H1 (cell line): ENCODE results near the gene EPHA7. TPM values are rescaled to one million over a fixed set of nuclear protein-coding genes. Genes with fewer than 3 reads are reported as not detected.

Experiments
- CTCF ChIA-PET: fragments of 300-600 bp; sonication (Branson Sonifier 250); formaldehyde crosslinking; loops from one replicate; lab custom pipeline; 2021; ENCODE audit not compliant: partially characterized antibody; lab: Charles Lee
- POLR2A ChIA-PET: fragments of 300-600 bp; sonication (Branson Sonifier 250); formaldehyde crosslinking; loops from one replicate; lab custom pipeline; 2021; ENCODE audit warnings: inconsistent platforms; ENCODE audit not compliant: partially characterized antibody; lab: Charles Lee
- DNase-seq, 2 experiments: peaks; one replicate each; pipeline versions ENCODE4 v3.0.0 to v3.0.0-alpha.2; 2010 to 2022; ENCODE audit warnings: low spot score in 2 of 2, low read depth in 1 of 2, mixed read lengths in 1 of 2
- FAIRE-seq: peaks from 2 replicates; lab custom pipeline; 2011; peaks lifted over from hg19 to GRCh38; lab: Jason Lieb, UNC
- H2AFZ ChIP-seq: 2 replicates; pipeline ENCODE4 v1.8.1; 2012; ENCODE audit warnings: low read length, inconsistent platforms
- H2AK5ac ChIP-seq: 2 replicates; pipeline ENCODE4 v1.6.1; 2013; ENCODE audit warnings: low read depth, low read length
- H2BK120ac ChIP-seq: replicated peaks from 2 replicates; pipeline ENCODE3; 2013; ENCODE audit warnings: low read depth, low read length, inconsistent platforms
- H2BK12ac ChIP-seq: 2 replicates; pipeline ENCODE4 v1.6.1; 2013; ENCODE audit warnings: low read depth, low read length
- H2BK15ac ChIP-seq: 2 replicates; pipeline ENCODE4 v1.6.1; 2013; ENCODE audit warnings: low read length
- H2BK20ac ChIP-seq: 2 replicates; pipeline ENCODE4 v1.6.1; 2013; ENCODE audit warnings: low read length
- H2BK5ac ChIP-seq: 2 replicates; pipeline ENCODE4 v1.6.1; 2013; ENCODE audit warnings: low read depth, low read length
- H3K14ac ChIP-seq: 2 replicates; pipeline ENCODE4 v1.6.1; 2013; ENCODE audit warnings: inconsistent platforms; ENCODE audit not compliant: insufficient read length
- H3K18ac ChIP-seq: 2 replicates; pipeline ENCODE4 v1.6.1; 2013; ENCODE audit warnings: low read length; ENCODE audit errors: extremely low read depth
- H3K23ac ChIP-seq: 2 replicates; pipeline ENCODE4 v1.6.1; 2013; ENCODE audit warnings: inconsistent platforms; ENCODE audit not compliant: insufficient read length
- H3K23me2 ChIP-seq: 2 replicates; pipeline ENCODE4 v1.6.1; 2013; ENCODE audit warnings: low read depth, low read length
- H3K27ac ChIP-seq: 2 replicates; pipeline ENCODE4 v1.6.1; 2011; ENCODE audit warnings: low read depth, low read length, inconsistent platforms
- H3K27me3 ChIP-seq, 4 experiments: replicated peaks in 1 of 4; 1 replicate in 1 of 4; 2 replicates in 3 of 4; pipeline versions ENCODE4 v1.6.1 to v1.8.1; 2011 to 2013; ENCODE audit warnings: low read length in 3 of 4, mild to moderate bottlenecking in 3 of 4, inconsistent platforms in 2 of 4, mixed read lengths in 2 of 4, moderate library complexity in 1 of 4; ENCODE audit not compliant: control insufficient read depth in 3 of 4, insufficient read depth in 3 of 4; ENCODE audit errors: extremely low read depth in 1 of 4
- H3K36me3 ChIP-seq, 4 experiments: 2 replicates each; pipeline versions ENCODE4 v1.6.1 to v1.8.1; 2011 to 2013; ENCODE audit warnings: mild to moderate bottlenecking in 4 of 4, low read length in 3 of 4, moderate library complexity in 2 of 4, control low read depth in 1 of 4, inconsistent platforms in 1 of 4; ENCODE audit not compliant: insufficient read depth in 4 of 4, control insufficient read depth in 2 of 4
- H3K4ac ChIP-seq: replicated peaks from 2 replicates; pipeline ENCODE3; 2013; ENCODE audit warnings: low read length, low read depth, mixed read lengths, inconsistent platforms; ENCODE audit not compliant: insufficient read length
- H3K4me1 ChIP-seq, 4 experiments: replicated peaks in 1 of 4; 1 replicate in 1 of 4; 2 replicates in 3 of 4; pipeline versions ENCODE4 v1.6.1 to v1.8.1; 2011 to 2013; ENCODE audit warnings: low read length in 3 of 4, inconsistent platforms in 2 of 4, mixed read lengths in 1 of 4; ENCODE audit not compliant: insufficient read depth in 4 of 4, control insufficient read depth in 3 of 4
- H3K4me2 ChIP-seq, 2 experiments: 2 replicates each; pipeline versions ENCODE4 v1.6.1 to v1.8.1; 2011 to 2013; ENCODE audit warnings: low read depth in 2 of 2, low read length in 2 of 2, control low read depth in 1 of 2, inconsistent platforms in 1 of 2, mild to moderate bottlenecking in 1 of 2; ENCODE audit not compliant: insufficient read depth in 1 of 2
- H3K4me3 ChIP-seq, 4 experiments: fragments of 200-600, 300-600 bp in 1 of 4; sonication (generic), shearing (Covaris generic), sonication (Bioruptor Twin) in 1 of 4; 2 replicates each; pipeline versions ENCODE4 v1.5.1 to v1.8.1; 2011 to 2016; ENCODE audit warnings: low read length in 4 of 4, low read depth in 3 of 4, control low read depth in 2 of 4, inconsistent platforms in 2 of 4, mild to moderate bottlenecking in 2 of 4, mixed read lengths in 1 of 4, moderate library complexity in 1 of 4; ENCODE audit not compliant: insufficient read depth in 2 of 4; ENCODE audit errors: extremely low read depth in 1 of 4
- H3K56ac ChIP-seq: replicated peaks from 2 replicates; pipeline ENCODE3; 2013; ENCODE audit warnings: low read depth, mild to moderate bottlenecking, mixed read lengths, low read length, inconsistent platforms; ENCODE audit not compliant: insufficient read length
- H3K79me1 ChIP-seq: 2 replicates; pipeline ENCODE4 v1.6.1; 2013; ENCODE audit warnings: low read depth, low read length, control low read depth
- H3K79me2 ChIP-seq, 2 experiments: 2 replicates each; pipeline versions ENCODE4 v1.6.1 to v1.8.1; 2012 to 2013; ENCODE audit warnings: low read length in 2 of 2, mild to moderate bottlenecking in 2 of 2, inconsistent platforms in 1 of 2; ENCODE audit not compliant: insufficient read depth in 2 of 2, control insufficient read depth in 1 of 2
- H3K9ac ChIP-seq, 4 experiments: replicated peaks in 1 of 4; 1 replicate in 1 of 4; 2 replicates in 3 of 4; pipeline versions ENCODE4 v1.6.1 to v1.8.1; 2011 to 2013; ENCODE audit warnings: low read depth in 3 of 4, low read length in 3 of 4, control low read depth in 2 of 4, mild to moderate bottlenecking in 2 of 4, moderate library complexity in 2 of 4, inconsistent platforms in 1 of 4; ENCODE audit errors: extremely low read depth in 1 of 4
- H3K9me3 ChIP-seq, 2 experiments: 2 replicates each; pipeline versions ENCODE4 v1.6.1 to v1.8.1; 2012 to 2013; ENCODE audit warnings: mild to moderate bottlenecking in 2 of 2, moderate library complexity in 2 of 2, control low read depth in 1 of 2, inconsistent platforms in 1 of 2, low read depth in 1 of 2, low read length in 1 of 2, mixed read lengths in 1 of 2; ENCODE audit not compliant: insufficient read depth in 2 of 2
- H4K20me1 ChIP-seq, 2 experiments: replicated peaks in 1 of 2; 2 replicates each; pipeline versions ENCODE3 to v1.8.1; 2011 to 2013; ENCODE audit warnings: inconsistent platforms in 2 of 2, low read length in 2 of 2, mild to moderate bottlenecking in 1 of 2; ENCODE audit not compliant: insufficient read depth in 2 of 2, control insufficient read depth in 1 of 2
- H4K5ac ChIP-seq: 2 replicates; pipeline ENCODE4 v1.6.1; 2013; ENCODE audit warnings: low read length, low read depth, mixed read lengths, inconsistent platforms; ENCODE audit not compliant: insufficient read length
- H4K8ac ChIP-seq: 2 replicates; pipeline ENCODE4 v1.8.0; 2013; ENCODE audit warnings: mild to moderate bottlenecking, moderate library complexity, low read length, inconsistent platforms; ENCODE audit not compliant: insufficient read depth; ENCODE audit errors: extremely low read depth
- H4K91ac ChIP-seq: replicated peaks from 2 replicates; pipeline ENCODE3; 2013; ENCODE audit warnings: low read length, mixed read lengths, inconsistent platforms; ENCODE audit not compliant: insufficient read length
- CHD2 ChIP-seq: IDR thresholded peaks from 2 replicates; pipeline ENCODE4 v1.6.1; 2012; ENCODE audit warnings: low read length, improper control_type of control experiment
- E2F6 ChIP-seq: IDR thresholded peaks from 2 replicates; pipeline ENCODE4 v1.6.1; 2012; ENCODE audit warnings: inconsistent platforms
- EGR1 ChIP-seq: IDR thresholded peaks from 2 replicates; pipeline ENCODE4 v1.6.1; 2011; ENCODE audit warnings: low read depth, low read length, borderline replicate concordance
- GABPA ChIP-seq: IDR thresholded peaks from 2 replicates; pipeline ENCODE4 v1.6.1; 2011; ENCODE audit warnings: mild to moderate bottlenecking, low read length, moderate library complexity, borderline replicate concordance; ENCODE audit not compliant: insufficient read depth
- JUND ChIP-seq: IDR thresholded peaks from 2 replicates; pipeline ENCODE4 v1.6.1; 2011; ENCODE audit warnings: mild to moderate bottlenecking, improper control_type of control experiment, low read length
- POLR2AphosphoS5 ChIP-seq: IDR thresholded peaks from 2 replicates; pipeline ENCODE4 v1.6.1; 2011; ENCODE audit warnings: low read depth, low read length
- POU5F1 ChIP-seq: IDR thresholded peaks from 2 replicates; pipeline ENCODE4 v1.6.1; 2011; ENCODE audit warnings: low read depth, mild to moderate bottlenecking, low read length, moderate library complexity
- RXRA ChIP-seq: IDR thresholded peaks from 2 replicates; pipeline ENCODE4 v1.6.1; 2011; ENCODE audit warnings: low read depth, mild to moderate bottlenecking, low read length, moderate library complexity; ENCODE audit not compliant: insufficient read depth
- SIX5 ChIP-seq: IDR thresholded peaks from 2 replicates; pipeline ENCODE4 v1.6.1; 2011; ENCODE audit warnings: mild to moderate bottlenecking, low read depth, low read length
- WGBS, 2 experiments: shearing (Covaris generic) in 1 of 2; methylation state at CpG; one replicate each; pipeline versions ENCODE4 v1.1.6 to v1.1.7; 2013 to 2015; ENCODE audit warnings: low lambda C conversion rate in 2 of 2, mixed read lengths in 2 of 2, inconsistent platforms in 1 of 2, low coverage in 1 of 2, missing lambda C conversion rate in 1 of 2; ENCODE audit not compliant: insufficient replicate concordance in 2 of 2, insufficient coverage in 1 of 2, insufficient read length in 1 of 2; ENCODE audit errors: extremely low coverage in 1 of 2, missing lambda C conversion rate in 1 of 2; 5-methylcytosine and 5-hydroxymethylcytosine counted together
- polyA plus RNA-seq, 7 experiments: library from polyadenylated mRNA; depleted of rRNA in 3 of 7; stranded (reverse) in 5 of 7; unstranded in 2 of 7; fragments of >200 nt in 5 of 7; fragments of 200-250 nt in 2 of 7; gene quantifications; 1 replicate in 5 of 7; 2 replicates in 1 of 7; 4 replicates in 1 of 7; pipeline versions ENCODE4 v1.2.1 to v1.2.3, GENCODE V29; 2011 to 2013; ENCODE audit warnings: missing spikeins in 2 of 7, mixed read lengths in 2 of 7
- total RNA-seq: library from RNA; stranded (reverse); fragmentation: NEBNext Ultra II Directional; extraction: Animal tissue kit (Norgen Biotek cat#: 25700); gene quantifications from 2 replicates; pipeline ENCODE4 v1.2.1, GENCODE V29; 2021

EPHA7 gene
- total and polyA plus RNA-seq, 2 of the 8 experiments (the other 6 are each of a cell fraction or from before 2014, with no cell fraction given) = 1.3 to 6.8 TPM

- Histone ChIP-seq H2BK5ac (no peak overlapping the region), H3K9me3 (no peaks in the 10 kb centered on the region), H2BK15ac (no peak overlapping the region), H3K27ac (no peak overlapping the region), H3K14ac (no peak overlapping the region), H3K56ac (no peak overlapping the region), H3K23me2 (no peaks in the 10 kb centered on the region), H2BK120ac (no peak overlapping the region), H3K18ac (no peak overlapping the region), H3K27me3 (no peaks in the 10 kb centered on the region), H4K5ac (no peak overlapping the region), H4K8ac (no peak overlapping the region), H4K91ac (no peak overlapping the region), H3K79me1 (no peaks in the 10 kb centered on the region), H3K4me3 (no peak overlapping the region), H3K4me2 (no peak overlapping the region), H3K4ac (no peak overlapping the region), H2BK12ac (no peak overlapping the region), H3K9ac (no peak overlapping the region), H2AFZ (no peak overlapping the region), H3K36me3 (no peaks in the 10 kb centered on the region), H2AK5ac (no peak overlapping the region), H4K20me1 (no peaks in the 10 kb centered on the region), H3K4me1 (no peaks in the 10 kb centered on the region), H3K23ac (no peak overlapping the region), H3K79me2 (no peaks in the 10 kb centered on the region), H2BK20ac (no peak overlapping the region)
- POLR2A ChIA-PET = no interaction called here
- no peak for FAIRE-seq
- DNase-seq = no peak
- CTCF ChIA-PET = no interaction called here
- 86% methylated on average over 1 of the region's 1 CpG; no CpG with 5 or more reads in 1 of the 2 experiments for WGBS, 2 experiments
- TF ChIP-seq JUND = no peak
- no peak for TF ChIP-seq E2F6
- TF ChIP-seq POU5F1 = no peak
- no peak for TF ChIP-seq GABPA
- TF ChIP-seq CHD2 = no peak
- TF ChIP-seq RXRA = no peak
- TF ChIP-seq EGR1 = no peak
- no peak for TF ChIP-seq SIX5
- TF ChIP-seq POLR2AphosphoS5 = no peak
These were observed 96.7 kb downstream of the EPHA7 start for GRCh38 chr6:93322651-93323050.
